ENCODE data around the gene RAB5B. TPM values are rescaled to one million over a fixed set of nuclear protein-coding genes. Genes with fewer than 3 reads are reported as not detected.

The RAB5B gene
- total and polyA plus RNA-seq, 4 donors = 64.5 to 118 (median 91.3) TPM

- ATAC-seq (ENCODE audit: insufficient read depth, low FRiP score) (no peak), DNase-seq (no peak)
- Histone ChIP-seq H3K27ac (ENCODE audit: low read depth in 1 of 2, low read length in 1 of 2) (no peak overlapping the region), H3K9ac (ENCODE audit: insufficient read depth in 1 of 2, low read length in 2 of 2) (peak overlapping the region in 1 of 2 donors; percentile 20), H3K4me3 (no peak overlapping the region), H3K9me3 (ENCODE audit: control insufficient read depth in 4 of 4, insufficient read depth in 3 of 4, low read length in 3 of 4) (no peaks in the 10 kb centered on the region), H3K36me3 (ENCODE audit: control insufficient read depth in 4 of 4, insufficient read depth in 4 of 4, low read length in 4 of 4) (peaks cover 0 to 2% (median 0%) of the 10 kb centered on the region in 4 donors), H3K27me3 (ENCODE audit: control insufficient read depth in 3 of 3, insufficient read depth in 3 of 3, low read length in 2 of 3) (no peaks in the 10 kb centered on the region), H3K4me1 (ENCODE audit: control insufficient read depth in 5 of 5, insufficient read depth in 5 of 5, low read length in 5 of 5) (peaks cover 0 to 8% (median 4%) of the 10 kb centered on the region in 5 donors)
- 61% methylated on average over 2 of the region's 2 CpGs for WGBS, 2 donors
- no peak for TF ChIP-seq CTCF (IDR thresholded peaks at IDR 0.05; ENCODE audit: control extremely low read depth, extremely low read depth)
Observed at GRCh38 chr12:56010111-56010570, 36.3 kb downstream of the RAB5B start.

- peaks cover 0 to 8% (median 4%) of the 10 kb centered on the region in 5 donors for H3K4me1 ChIP-seq (ENCODE audit: control insufficient read depth in 5 of 5, insufficient read depth in 5 of 5, low read length in 5 of 5)
- H3K9ac ChIP-seq (ENCODE audit: insufficient read depth in 1 of 2, low read length in 2 of 2) = no peak overlapping the region
- H3K4me3 ChIP-seq = no peak overlapping the region
- DNase-seq (no peak), ATAC-seq (ENCODE audit: insufficient read depth, low FRiP score) (no peak)
- H3K27me3 ChIP-seq (ENCODE audit: control insufficient read depth in 3 of 3, insufficient read depth in 3 of 3, low read length in 2 of 3) = no peaks in the 10 kb centered on the region
- WGBS, 2 donors = 91 to 97% methylated on average over 2 of the region's 2 CpGs
- no peak for TF ChIP-seq CTCF (IDR thresholded peaks at IDR 0.05; ENCODE audit: control extremely low read depth, extremely low read depth)
- peaks cover 0 to 2% (median 0%) of the 10 kb centered on the region in 4 donors for H3K36me3 ChIP-seq (ENCODE audit: control insufficient read depth in 4 of 4, insufficient read depth in 4 of 4, low read length in 4 of 4)
- H3K27ac ChIP-seq (ENCODE audit: low read depth in 1 of 2, low read length in 1 of 2) = no peak overlapping the region
- H3K9me3 ChIP-seq (ENCODE audit: control insufficient read depth in 4 of 4, insufficient read depth in 3 of 4, low read length in 3 of 4) = no peaks in the 10 kb centered on the region
Observed at GRCh38 chr12:56011509-56012090, 37.7 kb downstream of the RAB5B start.

GRCh38 chr12:56013482-56013881 lies 39.6 kb downstream of the RAB5B start:
- no peak for DNase-seq
- Histone ChIP-seq H3K9ac (ENCODE audit: insufficient read depth in 1 of 2, low read length in 2 of 2) (no peak overlapping the region), H3K4me3 (no peak overlapping the region), H3K4me1 (ENCODE audit: control insufficient read depth in 5 of 5, insufficient read depth in 5 of 5, low read length in 5 of 5) (peaks cover 0 to 2% (median 0%) of the 10 kb centered on the region in 5 donors), H3K27me3 (ENCODE audit: control insufficient read depth in 3 of 3, insufficient read depth in 3 of 3, low read length in 2 of 3) (no peaks in the 10 kb centered on the region), H3K36me3 (ENCODE audit: control insufficient read depth in 4 of 4, insufficient read depth in 4 of 4, low read length in 4 of 4) (peaks cover 0 to 6% (median 0%) of the 10 kb centered on the region in 4 donors), H3K9me3 (ENCODE audit: control insufficient read depth in 4 of 4, insufficient read depth in 3 of 4, low read length in 3 of 4) (no peaks in the 10 kb centered on the region), H3K27ac (ENCODE audit: low read depth in 1 of 2, low read length in 1 of 2) (no peak overlapping the region)
- WGBS, 2 donors = 73 to 83% methylated on average over 5 of the region's 5 CpGs
- no peak for TF ChIP-seq CTCF (IDR thresholded peaks at IDR 0.05; ENCODE audit: control extremely low read depth, extremely low read depth)
- no peak for ATAC-seq (ENCODE audit: insufficient read depth, low FRiP score)

All from lung (tissue), 12 donors.